ENCODE data around the gene COMMD1. TPM values are rescaled to one million over a fixed set of nuclear protein-coding genes. Genes with fewer than 3 reads are reported as not detected.
"Not testable (repeated sequence)": the region's sequence is repeated elsewhere in the genome, so short reads cannot be mapped to it uniquely, and the experiment has no call there.

COMMD1 gene
- total RNA-seq, 2 donors from 2014 or later: 54.5 to 66.0 TPM

DNA sequence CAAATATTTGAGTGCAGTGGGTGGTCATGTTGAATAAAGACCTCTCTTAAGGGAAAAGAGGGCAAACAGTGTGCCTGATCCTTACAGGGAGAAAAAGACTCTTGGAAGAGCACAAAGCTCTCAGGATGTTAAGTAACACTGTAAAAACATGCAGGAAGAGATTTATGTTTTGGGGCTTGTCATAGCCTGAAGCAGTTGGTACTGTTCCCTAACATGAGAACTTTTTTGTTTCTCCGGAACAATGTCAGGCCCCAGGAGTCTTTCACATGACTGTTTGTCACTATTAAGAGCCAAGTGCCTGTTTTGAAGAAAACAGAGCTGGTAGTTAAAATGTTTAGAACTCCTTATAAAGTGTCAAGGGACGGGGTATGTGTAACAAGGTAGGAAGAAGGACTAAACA lies 206.7 kb downstream of the COMMD1 start:
- Histone ChIP-seq H3K36me3 (no peaks in the 10 kb centered on the region), H3K4me1 (peaks cover 0 to 10% of the 10 kb centered on the region in 2 donors), H3K27ac (no peak overlapping the region), H3K27me3 (no peaks in the 10 kb centered on the region), H3K4me3 (no peak overlapping the region), H3K9me3 (no peaks in the 10 kb centered on the region)
- TF ChIP-seq, protein P1, sequence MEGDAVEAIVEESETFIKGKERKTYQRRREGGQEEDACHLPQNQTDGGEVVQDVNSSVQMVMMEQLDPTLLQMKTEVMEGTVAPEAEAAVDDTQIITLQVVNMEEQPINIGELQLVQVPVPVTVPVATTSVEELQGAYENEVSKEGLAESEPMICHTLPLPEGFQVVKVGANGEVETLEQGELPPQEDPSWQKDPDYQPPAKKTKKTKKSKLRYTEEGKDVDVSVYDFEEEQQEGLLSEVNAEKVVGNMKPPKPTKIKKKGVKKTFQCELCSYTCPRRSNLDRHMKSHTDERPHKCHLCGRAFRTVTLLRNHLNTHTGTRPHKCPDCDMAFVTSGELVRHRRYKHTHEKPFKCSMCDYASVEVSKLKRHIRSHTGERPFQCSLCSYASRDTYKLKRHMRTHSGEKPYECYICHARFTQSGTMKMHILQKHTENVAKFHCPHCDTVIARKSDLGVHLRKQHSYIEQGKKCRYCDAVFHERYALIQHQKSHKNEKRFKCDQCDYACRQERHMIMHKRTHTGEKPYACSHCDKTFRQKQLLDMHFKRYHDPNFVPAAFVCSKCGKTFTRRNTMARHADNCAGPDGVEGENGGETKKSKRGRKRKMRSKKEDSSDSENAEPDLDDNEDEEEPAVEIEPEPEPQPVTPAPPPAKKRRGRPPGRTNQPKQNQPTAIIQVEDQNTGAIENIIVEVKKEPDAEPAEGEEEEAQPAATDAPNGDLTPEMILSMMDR (IDR thresholded peaks at IDR 0.05): no peak
- DNase-seq (ENCODE audit: low spot score): no peak

DNA sequence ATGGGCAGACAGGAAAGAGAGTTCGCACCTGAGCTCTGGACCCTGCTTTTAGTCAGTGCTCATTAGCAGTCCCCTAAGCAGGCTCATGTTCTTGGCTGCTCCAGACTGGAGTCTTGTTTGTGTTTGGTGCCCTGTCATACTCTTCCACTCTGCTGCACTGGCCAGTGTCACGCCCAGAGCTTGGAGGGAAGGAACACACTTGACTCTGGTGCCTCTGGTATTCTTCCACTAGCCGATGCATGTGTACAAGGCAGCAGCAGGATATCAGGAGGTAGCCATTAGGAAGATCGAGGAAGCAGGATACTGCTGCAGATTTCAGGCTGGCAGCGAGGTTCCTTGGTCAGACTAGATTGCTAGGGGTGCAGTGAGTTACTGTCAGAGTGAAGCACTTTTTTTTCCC lies 209.1 kb downstream of the COMMD1 start:
- Histone ChIP-seq H3K4me3 (no peak overlapping the region), H3K27ac (no peak overlapping the region), H3K27me3 (no peaks in the 10 kb centered on the region), H3K36me3 (no peaks in the 10 kb centered on the region), H3K4me1 (peaks cover 0 to 10% of the 10 kb centered on the region in 2 donors), H3K9me3 (no peaks in the 10 kb centered on the region)
- TF ChIP-seq, protein P1 (IDR thresholded peaks at IDR 0.05): no peak
- DNase-seq (ENCODE audit: low spot score): no peak

DNA sequence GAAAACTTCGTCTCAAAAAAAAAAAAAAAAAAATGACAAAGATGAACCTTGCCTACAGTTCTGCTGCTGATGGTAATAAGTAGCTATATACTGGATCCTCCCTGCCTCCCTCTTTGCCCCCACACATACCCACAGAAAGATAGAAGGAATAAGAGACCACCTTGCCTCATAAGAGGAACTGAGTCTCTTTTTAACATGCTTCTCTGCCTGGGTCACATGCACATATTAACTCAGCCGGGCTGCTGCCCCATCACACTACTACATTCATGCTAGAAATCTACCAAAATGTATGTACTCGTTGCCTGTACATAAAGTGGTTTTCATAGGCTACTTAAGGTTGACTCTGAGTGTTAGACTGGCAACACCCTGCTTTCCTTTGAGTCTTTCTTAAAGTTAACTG lies 211.5 kb downstream of the COMMD1 start:
- no peak for DNase-seq (ENCODE audit: low spot score)
- no peaks in the 10 kb centered on the region for H3K27me3 ChIP-seq
- H3K36me3 ChIP-seq: no peaks in the 10 kb centered on the region
- H3K9me3 ChIP-seq: no peaks in the 10 kb centered on the region
- H3K4me3 ChIP-seq: no peak overlapping the region
- H3K4me1 ChIP-seq: peaks cover 0 to 10% of the 10 kb centered on the region in 2 donors
- TF ChIP-seq, protein P1 (IDR thresholded peaks at IDR 0.05): no peak
- no peak overlapping the region for H3K27ac ChIP-seq

DNA sequence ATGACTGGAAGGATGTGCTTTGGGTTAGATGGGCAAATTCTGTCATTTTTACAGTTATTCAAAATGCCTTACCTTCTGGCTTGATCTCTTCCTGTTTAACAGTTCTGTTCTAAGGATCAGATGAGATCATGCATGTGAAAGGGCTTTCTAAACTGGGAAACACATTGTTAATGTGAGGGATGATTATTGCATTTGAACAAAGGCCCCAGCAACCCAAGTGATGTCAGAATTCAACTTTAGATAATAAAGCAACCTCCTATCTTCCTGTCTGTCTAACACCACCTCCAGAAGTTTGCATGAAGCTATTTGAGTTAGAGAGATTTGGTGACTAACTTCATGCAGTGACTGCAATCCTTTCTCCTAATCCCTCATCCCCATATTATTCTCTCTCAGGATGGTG lies 212.7 kb downstream of the COMMD1 start:
- Histone ChIP-seq H3K27ac (no peak overlapping the region), H3K9me3 (no peaks in the 10 kb centered on the region), H3K36me3 (no peaks in the 10 kb centered on the region), H3K4me3 (no peak overlapping the region), H3K4me1 (peaks cover 0 to 10% of the 10 kb centered on the region in 2 donors), H3K27me3 (no peaks in the 10 kb centered on the region)
- TF ChIP-seq, protein P1 (IDR thresholded peaks at IDR 0.05): no peak
- DNase-seq (ENCODE audit: low spot score): no peak

DNA sequence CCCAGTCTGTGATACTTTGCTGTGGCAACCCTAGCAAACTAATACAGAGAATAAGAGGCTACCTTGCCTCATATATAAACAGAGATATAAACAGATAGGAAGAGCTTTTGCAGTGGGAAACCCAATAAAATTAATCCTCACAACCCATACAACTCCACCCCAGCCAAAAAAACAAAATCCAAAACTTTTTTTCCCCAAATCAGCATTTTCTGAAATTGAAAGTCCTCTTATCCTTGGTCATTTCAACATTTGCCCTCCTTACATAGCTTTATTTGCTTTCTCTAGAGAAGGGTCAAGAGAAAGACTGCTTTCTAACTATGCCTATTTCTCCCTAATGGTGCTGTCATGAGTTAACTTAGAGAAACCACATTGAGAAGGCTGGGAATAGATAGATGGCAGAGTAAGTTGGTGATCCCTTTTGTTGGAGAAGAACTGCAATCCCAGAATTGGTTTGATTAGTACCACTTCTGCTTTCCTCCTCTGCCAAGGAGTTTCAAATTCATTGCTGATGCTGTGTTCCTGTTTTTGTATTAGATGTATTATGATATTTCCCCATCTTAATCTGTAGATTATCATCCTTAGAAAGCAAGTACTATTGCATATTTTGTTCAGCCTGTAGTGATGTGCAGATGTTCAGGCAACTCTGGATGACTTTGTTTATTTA lies 214.0 kb downstream of the COMMD1 start:
- no peak for DNase-seq (ENCODE audit: low spot score)
- Histone ChIP-seq H3K27ac (no peak overlapping the region), H3K36me3 (no peaks in the 10 kb centered on the region), H3K27me3 (no peaks in the 10 kb centered on the region), H3K4me1 (peaks cover 0 to 6% of the 10 kb centered on the region in 2 donors), H3K4me3 (no peak overlapping the region), H3K9me3 (no peaks in the 10 kb centered on the region)
- TF ChIP-seq, protein P1 (IDR thresholded peaks at IDR 0.05): no peak

DNA sequence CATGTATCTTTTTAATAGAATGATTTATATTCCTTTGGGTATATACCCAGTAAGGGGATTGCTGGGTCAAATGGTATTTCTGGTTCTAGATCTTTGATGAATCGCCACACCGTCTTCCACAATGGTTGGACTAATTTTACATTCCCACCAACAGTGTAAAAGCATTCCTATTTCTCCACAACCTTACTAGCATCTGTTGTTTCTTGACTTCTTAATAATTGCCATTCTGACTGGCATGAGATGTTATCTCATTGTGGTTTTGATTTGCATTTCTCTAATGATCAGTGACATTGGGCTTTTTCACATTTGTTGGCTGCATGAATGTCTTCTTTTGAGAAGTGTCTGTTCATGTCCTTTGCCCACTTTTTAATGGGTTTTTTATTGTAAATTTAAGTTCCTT lies 220.8 kb downstream of the COMMD1 start:
- not testable (repeated sequence) for H3K4me3 ChIP-seq; H3K9me3 ChIP-seq; H3K27me3 ChIP-seq; H3K4me1 ChIP-seq; H3K27ac ChIP-seq; DNase-seq (ENCODE audit: low spot score); H3K36me3 ChIP-seq
